ENCODE measurements around the gene GNAT3. TPM values are rescaled to one million over a fixed set of nuclear protein-coding genes. Genes with fewer than 3 reads are reported as not detected.

The GNAT3 gene
- total RNA-seq, 4 donors from 2014 or later, result not detected

DNA sequence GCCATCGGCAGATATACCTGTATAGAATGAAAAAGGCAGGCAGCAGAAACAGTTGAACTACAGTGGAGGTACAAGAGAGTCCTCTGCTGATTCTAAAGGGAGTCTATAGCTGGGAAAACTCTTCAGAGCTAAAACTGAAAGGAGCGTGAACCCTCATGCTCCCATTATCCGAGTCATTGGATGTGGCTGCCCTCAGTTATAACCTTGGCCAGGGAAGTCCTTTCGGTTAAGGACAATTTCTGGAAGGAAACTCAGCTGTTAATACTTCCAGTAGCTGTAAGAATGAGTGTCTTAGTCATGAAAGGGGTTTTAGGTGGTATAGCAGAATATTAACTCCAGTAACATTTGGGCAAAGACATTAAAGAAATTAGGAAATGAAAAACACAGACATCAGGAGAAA lies 14.6 kb upstream of the GNAT3 start:
- TF ChIP-seq, protein P1, sequence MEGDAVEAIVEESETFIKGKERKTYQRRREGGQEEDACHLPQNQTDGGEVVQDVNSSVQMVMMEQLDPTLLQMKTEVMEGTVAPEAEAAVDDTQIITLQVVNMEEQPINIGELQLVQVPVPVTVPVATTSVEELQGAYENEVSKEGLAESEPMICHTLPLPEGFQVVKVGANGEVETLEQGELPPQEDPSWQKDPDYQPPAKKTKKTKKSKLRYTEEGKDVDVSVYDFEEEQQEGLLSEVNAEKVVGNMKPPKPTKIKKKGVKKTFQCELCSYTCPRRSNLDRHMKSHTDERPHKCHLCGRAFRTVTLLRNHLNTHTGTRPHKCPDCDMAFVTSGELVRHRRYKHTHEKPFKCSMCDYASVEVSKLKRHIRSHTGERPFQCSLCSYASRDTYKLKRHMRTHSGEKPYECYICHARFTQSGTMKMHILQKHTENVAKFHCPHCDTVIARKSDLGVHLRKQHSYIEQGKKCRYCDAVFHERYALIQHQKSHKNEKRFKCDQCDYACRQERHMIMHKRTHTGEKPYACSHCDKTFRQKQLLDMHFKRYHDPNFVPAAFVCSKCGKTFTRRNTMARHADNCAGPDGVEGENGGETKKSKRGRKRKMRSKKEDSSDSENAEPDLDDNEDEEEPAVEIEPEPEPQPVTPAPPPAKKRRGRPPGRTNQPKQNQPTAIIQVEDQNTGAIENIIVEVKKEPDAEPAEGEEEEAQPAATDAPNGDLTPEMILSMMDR (IDR thresholded peaks at IDR 0.05), result no peak
- ATAC-seq (ENCODE audit: low FRiP score) (no peak), DNase-seq (ENCODE audit: low spot score) (no peak)

DNA sequence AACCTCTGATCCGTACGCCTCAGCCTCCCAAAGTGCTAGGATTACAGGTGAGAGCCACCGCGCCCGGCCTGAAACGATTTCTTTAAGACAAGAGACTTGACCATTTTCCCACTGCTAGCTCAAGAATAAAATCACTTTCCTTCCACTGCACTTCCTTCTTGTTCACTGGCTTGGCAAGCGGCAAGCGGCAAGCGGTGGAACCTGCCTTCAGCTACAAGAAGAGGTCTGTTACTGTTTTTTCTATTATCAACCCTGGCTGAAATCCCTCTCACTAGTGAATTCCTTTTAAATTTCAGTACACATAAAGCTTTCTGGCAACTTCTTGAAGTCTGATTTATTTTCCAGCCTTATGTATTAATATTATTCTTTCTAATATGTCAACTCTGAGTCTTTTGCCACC lies 12.8 kb upstream of the GNAT3 start:
- TF ChIP-seq, protein P1 (IDR thresholded peaks at IDR 0.05), result no peak
- ATAC-seq (ENCODE audit: low FRiP score) (no peak), DNase-seq (ENCODE audit: low spot score) (no peak)

DNA sequence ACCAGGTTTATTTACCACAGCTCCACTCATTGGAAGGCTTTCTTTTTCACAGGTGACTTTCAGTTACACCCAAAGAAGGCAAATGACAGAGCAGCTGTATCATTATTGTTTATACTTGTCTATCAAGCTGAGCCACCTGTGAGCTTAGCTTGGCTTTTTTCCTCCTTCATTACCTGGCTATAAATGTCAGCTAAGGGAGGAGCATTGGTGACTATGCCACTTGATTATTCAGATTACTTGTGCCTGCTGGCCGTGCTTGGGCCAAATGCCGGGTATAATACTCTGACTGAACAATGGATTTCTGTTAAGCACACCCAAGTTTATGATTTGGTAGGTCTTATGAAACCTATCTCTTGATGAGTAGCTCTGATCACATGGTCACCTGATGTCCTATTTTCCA lies 9.9 kb upstream of the GNAT3 start:
- no peak for ATAC-seq (ENCODE audit: low FRiP score)

DNA sequence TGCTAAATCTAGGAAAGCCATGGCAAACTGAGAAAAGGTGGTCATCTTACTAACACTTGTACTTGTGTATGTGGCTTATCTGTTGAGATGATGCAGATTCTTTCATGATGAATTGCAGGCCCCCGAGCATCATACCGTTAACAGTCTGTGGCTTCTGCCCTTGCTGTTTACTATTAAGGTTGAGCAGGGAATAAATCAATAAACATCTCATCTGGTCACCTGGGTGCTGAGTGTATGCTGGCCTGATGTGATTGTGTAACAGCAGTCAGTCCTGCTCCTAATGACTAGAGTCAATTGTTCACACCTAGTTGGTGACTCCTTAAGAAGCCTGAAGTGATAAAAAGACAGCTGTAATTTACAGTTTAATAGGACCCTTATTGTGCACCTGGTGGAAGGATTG lies 8.3 kb upstream of the GNAT3 start:
- DNase-seq (ENCODE audit: low spot score), result no peak
- TF ChIP-seq, protein P1 (IDR thresholded peaks at IDR 0.05), result no peak
- ATAC-seq (ENCODE audit: low FRiP score), result no peak

More for the DNA sequence above, 9.9 kb upstream of the GNAT3 start:
- no peak for DNase-seq (ENCODE audit: low spot score)
- TF ChIP-seq, protein P1 (IDR thresholded peaks at IDR 0.05), result no peak

DNA sequence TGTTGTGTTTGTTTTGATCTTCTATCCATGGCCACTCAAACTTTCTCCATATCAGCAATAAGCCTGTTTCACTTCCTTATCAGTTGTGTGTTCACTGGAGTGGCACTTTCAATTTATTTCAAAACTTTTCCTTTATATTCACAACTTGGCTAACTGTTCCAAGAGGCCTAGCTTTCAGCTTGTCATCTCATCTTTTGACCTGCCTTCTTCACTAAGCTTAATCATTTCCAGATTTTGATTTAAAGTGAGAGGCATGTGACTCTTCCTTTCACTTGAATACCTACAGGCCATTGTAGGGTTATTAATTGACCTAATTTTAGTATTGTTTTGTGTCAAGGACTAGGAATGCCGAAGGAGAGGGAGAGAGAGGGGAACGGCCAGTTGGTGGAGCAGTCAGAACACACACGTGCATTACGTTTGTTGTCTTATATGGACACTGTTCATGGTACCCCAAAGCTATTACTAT lies 5.5 kb upstream of the GNAT3 start:
- TF ChIP-seq, protein P1 (IDR thresholded peaks at IDR 0.05), result no peak
- ATAC-seq (ENCODE audit: low FRiP score), result no peak
- DNase-seq (ENCODE audit: low spot score), result no peak

DNA sequence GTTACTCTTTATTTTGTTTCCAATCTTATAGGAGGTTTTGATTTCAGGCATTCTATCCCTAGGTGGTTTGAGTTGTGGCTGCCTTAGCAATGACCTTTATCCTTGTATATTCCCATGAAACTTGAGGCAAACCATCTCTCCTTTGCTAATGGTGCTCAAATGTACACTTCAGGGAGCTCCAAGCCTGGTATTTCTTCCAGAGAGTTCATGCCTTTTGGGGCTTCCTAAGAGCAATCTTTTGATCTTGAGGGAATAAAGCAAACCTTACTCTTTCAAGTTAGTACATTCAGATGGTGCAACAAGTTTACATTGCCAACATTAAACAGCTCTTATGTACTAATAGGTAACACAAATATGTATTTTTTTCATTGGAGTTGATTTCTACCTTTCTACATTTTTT lies 3.4 kb upstream of the GNAT3 start:
- TF ChIP-seq, protein P1 (IDR thresholded peaks at IDR 0.05), result no peak
- ATAC-seq (ENCODE audit: low FRiP score) (no peak), DNase-seq (ENCODE audit: low spot score) (no peak)

DNA sequence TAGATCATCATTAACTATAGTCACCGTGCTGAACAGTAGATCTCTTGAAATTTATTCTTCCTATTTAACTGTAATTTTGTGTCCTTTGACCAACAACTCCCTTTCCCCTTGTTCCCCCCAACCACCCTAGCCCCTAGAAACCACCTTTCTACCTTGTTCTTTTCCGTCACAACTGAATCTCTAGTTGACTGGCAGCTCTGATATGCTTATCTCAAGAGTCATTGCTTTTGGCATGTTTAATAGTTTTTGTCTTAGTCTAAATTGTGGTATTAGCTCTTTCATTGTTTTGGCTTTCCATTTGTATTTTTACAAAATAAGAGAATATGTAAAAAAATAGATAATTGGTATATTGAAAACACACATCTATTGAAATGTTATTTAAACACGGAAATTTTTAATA lies 1.8 kb downstream of the GNAT3 start:
- DNase-seq (ENCODE audit: low spot score) (no peak), ATAC-seq (ENCODE audit: low FRiP score) (no peak)
- TF ChIP-seq, protein P1 (IDR thresholded peaks at IDR 0.05), result no peak

Measured in omental fat pad (tissue), 4 donors.